HEK293T (cell line): Measurements from ENCODE around the gene NT5DC4.

Experiments used
- CTCF ChIA-PET: fragments of 350-600 bp; formaldehyde crosslinking; extraction: SDS; loops from one replicate; lab custom pipeline; 2021; ENCODE audit warnings: antibody characterized with exemption, inconsistent platforms; lab: Yijun Ruan, JAX
- POLR2A ChIA-PET: fragments of 350-600 bp; formaldehyde crosslinking; extraction: SDS; loops from one replicate; lab custom pipeline; 2020; ENCODE audit warnings: antibody characterized with exemption, inconsistent platforms; lab: Yijun Ruan, JAX
- DNase-seq: peaks from one replicate; pipeline ENCODE4 v3.0.0; 2012; ENCODE audit warnings: mixed read lengths; ENCODE audit errors: extremely low spot score
- ARNT ChIP-seq: fragments of 450-650 bp; IDR thresholded peaks from 2 replicates; pipeline ENCODE4 v1.6.1; 2017; ENCODE audit warnings: mild to moderate bottlenecking
- BHLHE40 ChIP-seq: fragments of 450-650 bp; IDR thresholded peaks from 2 replicates; pipeline ENCODE4 v1.6.1; 2016; ENCODE audit warnings: mild to moderate bottlenecking, moderate library complexity, borderline replicate concordance
- CTBP1 ChIP-seq: fragments of 450-650 bp; IDR thresholded peaks from 2 replicates; pipeline ENCODE4 v1.6.1; 2016; ENCODE audit warnings: borderline replicate concordance
- ELF4 ChIP-seq: fragments of 450-650 bp; IDR thresholded peaks from 2 replicates; pipeline ENCODE4 v1.6.1; 2017; ENCODE audit warnings: antibody characterized with exemption
- FOXA1 ChIP-seq: fragments of 450-650 bp; IDR thresholded peaks from 2 replicates; pipeline ENCODE4 v1.6.1; 2016; ENCODE audit warnings: mild to moderate bottlenecking
- FOXK2 ChIP-seq: fragments of 450-650 bp; IDR thresholded peaks from 2 replicates; pipeline ENCODE4 v1.6.1; 2016; ENCODE audit warnings: mild to moderate bottlenecking
- FOXM1 ChIP-seq: fragments of 450-650 bp; IDR thresholded peaks from 2 replicates; pipeline ENCODE4 v1.6.1; 2017; ENCODE audit warnings: mild to moderate bottlenecking, borderline replicate concordance
- HDGF ChIP-seq: fragments of 450-650 bp; IDR thresholded peaks from 2 replicates; pipeline ENCODE4 v1.6.1; 2017; ENCODE audit warnings: antibody characterized with exemption, borderline replicate concordance
- L3MBTL2 ChIP-seq: fragments of 450-650 bp; conservative IDR thresholded peaks from 2 replicates; pipeline ENCODE4 v1.6.1; 2016; ENCODE audit warnings: mild to moderate bottlenecking
- LEF1 ChIP-seq: fragments of 450-650 bp; IDR thresholded peaks from 2 replicates; pipeline ENCODE4 v1.6.1; 2017; ENCODE audit warnings: mild to moderate bottlenecking, borderline replicate concordance
- NFRKB ChIP-seq: fragments of 450-650 bp; IDR thresholded peaks from 2 replicates; pipeline ENCODE4 v1.6.1; 2016; ENCODE audit warnings: mild to moderate bottlenecking, moderate library complexity
- PKNOX1 ChIP-seq: fragments of 450-650 bp; IDR thresholded peaks from 2 replicates; pipeline ENCODE4 v1.6.1; 2016
- SP1 ChIP-seq: fragments of 450-650 bp; IDR thresholded peaks from 2 replicates; pipeline ENCODE4 v1.6.1; 2017
- SUZ12 ChIP-seq: fragments of 450-650 bp; IDR thresholded peaks from 2 replicates; pipeline ENCODE4 v1.6.1; 2016; ENCODE audit warnings: mild to moderate bottlenecking
- TARDBP ChIP-seq: fragments of 450-650 bp; IDR thresholded peaks from 2 replicates; pipeline ENCODE4 v1.6.1; 2016
- ZNF384 ChIP-seq: fragments of 450-650 bp; IDR thresholded peaks from 2 replicates; pipeline ENCODE4 v1.6.1; 2016

The NT5DC4 gene

GRCh38 chr2:112758711-112759110 is 37.9 kb downstream of the NT5DC4 start:
- ChIA-PET POLR2A (no interaction called here), CTCF (interaction anchor here (0.6 kb wide), 1 partner anchor 10 kb away, joined by 5 read pairs; no protein-coding TSS in a partner anchor)
- TF ChIP-seq NFRKB (no peak), ELF4 (no peak), FOXK2 (no peak), PKNOX1 (no peak), L3MBTL2 (no peak), HDGF (no peak), ZNF384 (no peak), FOXM1 (no peak), BHLHE40 (no peak), FOXA1 (no peak), ARNT (no peak), LEF1 (no peak), SP1 (no peak), SUZ12 (no peak), CTBP1 (no peak), TARDBP (no peak)
- DNase-seq, result no peak

DNA sequence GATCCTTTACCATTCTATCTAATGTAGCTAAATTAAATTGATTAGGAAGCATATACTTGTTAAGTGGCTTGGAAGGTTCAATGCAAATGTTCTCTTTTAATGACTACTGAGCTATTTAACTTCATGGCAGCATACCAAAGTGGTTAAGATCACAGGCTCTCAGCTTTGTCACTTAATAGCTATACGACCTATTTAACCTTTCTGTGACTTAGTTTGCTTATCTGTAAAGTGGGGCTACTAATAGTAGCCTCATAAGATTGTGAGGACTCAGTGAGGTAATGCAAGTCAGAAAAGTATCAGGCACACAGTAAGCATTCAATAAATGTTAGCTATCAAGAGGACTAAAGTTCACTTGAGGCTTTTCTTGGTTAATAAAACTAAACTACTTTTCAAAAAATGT is 39.3 kb downstream of the NT5DC4 start:
- POLR2A ChIA-PET, result no interaction called here
- CTCF ChIA-PET, result interaction anchor here (1.4 kb wide), 1 partner anchor 11 kb away, joined by 4 read pairs; no protein-coding TSS in a partner anchor
- DNase-seq, result no peak
- TF ChIP-seq PKNOX1 (no peak), FOXK2 (no peak), ZNF384 (no peak), ELF4 (no peak), NFRKB (no peak), FOXM1 (no peak), SP1 (no peak), TARDBP (no peak), L3MBTL2 (no peak), LEF1 (no peak), FOXA1 (no peak)

DNA sequence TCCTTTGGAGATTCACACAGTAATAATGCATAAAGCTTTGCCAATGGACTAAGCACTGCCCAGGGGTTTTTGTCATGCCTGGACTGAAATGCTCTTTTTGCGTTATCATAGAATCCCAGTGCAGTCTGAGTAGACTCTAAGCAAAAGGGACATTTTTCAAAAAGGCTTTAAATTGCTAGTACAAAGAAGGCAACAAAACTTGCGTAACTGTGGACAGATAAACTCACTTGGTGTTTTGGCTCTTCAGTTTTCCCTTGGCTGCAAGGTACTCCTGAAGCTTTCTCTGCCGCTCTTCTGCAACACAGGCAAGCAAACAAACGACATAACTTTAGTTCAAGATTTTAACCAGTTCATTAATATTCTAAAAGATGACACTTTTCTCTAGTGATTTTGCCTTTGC is 41.5 kb downstream of the NT5DC4 start:
- ChIA-PET POLR2A (no interaction called here), CTCF (interaction anchor here (0.7 kb wide), 1 partner anchor 13 kb away, joined by 3 read pairs; no protein-coding TSS in a partner anchor)
- no peak for DNase-seq
- TF ChIP-seq NFRKB, result no peak
- TF ChIP-seq FOXA1, result no peak
- no peak for TF ChIP-seq SP1
- TF ChIP-seq ZNF384, result no peak
- TF ChIP-seq LEF1, result no peak
- TF ChIP-seq TARDBP, result no peak
- no peak for TF ChIP-seq L3MBTL2
- TF ChIP-seq FOXK2, result no peak
- no peak for TF ChIP-seq PKNOX1
- TF ChIP-seq FOXM1, result no peak
- no peak for TF ChIP-seq ARNT
- TF ChIP-seq ELF4, result no peak
- no peak for TF ChIP-seq CTBP1
- no peak for TF ChIP-seq SUZ12

DNA sequence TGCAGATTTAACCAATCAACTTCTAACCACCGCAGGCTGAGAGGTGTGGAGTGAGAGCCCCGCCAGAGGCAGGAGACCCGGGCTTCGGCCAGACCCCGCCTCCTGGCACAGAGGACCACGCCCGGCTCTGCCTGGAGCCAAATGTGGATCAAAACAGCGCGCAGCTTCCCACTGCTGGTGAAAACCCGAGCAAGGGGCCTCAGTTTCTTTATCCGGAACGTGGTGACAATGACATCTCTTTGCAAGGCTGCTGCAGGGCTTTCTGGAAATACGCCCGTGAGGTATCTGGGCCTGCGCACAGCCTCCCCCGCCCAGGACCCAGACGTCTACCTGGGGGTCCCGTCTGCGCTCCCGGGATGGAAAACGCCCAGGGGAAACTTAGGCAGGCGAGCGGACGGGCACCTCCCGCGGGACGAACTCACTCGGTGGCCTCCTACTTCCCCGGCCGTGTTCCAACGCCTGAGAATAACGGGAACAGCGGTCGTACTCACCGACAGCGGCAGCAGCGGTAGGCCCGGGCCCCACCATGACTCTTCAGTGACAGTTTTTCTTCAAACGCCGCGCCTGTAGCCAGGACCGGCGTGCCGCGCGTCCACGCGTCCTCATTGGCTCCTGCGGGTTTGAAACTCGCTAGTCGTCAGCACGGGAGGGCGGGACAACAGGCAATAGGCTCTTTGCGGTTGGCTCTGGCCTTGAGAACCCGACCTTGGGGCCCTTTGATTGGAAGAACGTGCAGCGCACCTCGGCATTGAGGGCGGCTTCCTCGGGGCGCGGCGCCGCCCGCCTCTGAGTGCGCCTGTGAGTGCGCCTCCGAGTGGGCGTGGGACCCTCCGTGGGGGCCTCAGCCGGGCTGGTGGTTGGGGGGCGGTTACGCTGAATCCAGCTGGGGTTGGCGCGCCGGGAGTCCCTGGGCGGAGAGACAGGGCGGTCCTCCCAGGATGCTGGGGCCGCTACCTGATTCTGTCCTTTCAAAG is 43.5 kb downstream of the NT5DC4 start, which contains the start of gene CKAP2L:
Gene CKAP2L (minus strand): TSS at position 539 of the 974 bp plus-strand sequence. CDS start 11 bp downstream, at position 528.
- TF ChIP-seq LEF1 (no peak), ARNT (no peak), L3MBTL2 (peak; percentile 68), HDGF (no peak), FOXM1 (peak; percentile 99), PKNOX1 (peak; percentile 52; the same call in 1 of the 2 replicates), BHLHE40 (no peak), ELF4 (no peak), SP1 (no peak)
- ChIA-PET CTCF (interaction anchor here (0.7 to 1.1 kb wide), 3 partner anchors 15 to 121 kb away, joined by 3 to 4 read pairs (median 3); no protein-coding TSS in a partner anchor), POLR2A (interaction anchor here (0.6 to 1.3 kb wide), 2 partner anchors 106 to 182 kb away, joined by 3 read pairs; no protein-coding TSS in a partner anchor)
- peak; percentile 94 for DNase-seq

DNA sequence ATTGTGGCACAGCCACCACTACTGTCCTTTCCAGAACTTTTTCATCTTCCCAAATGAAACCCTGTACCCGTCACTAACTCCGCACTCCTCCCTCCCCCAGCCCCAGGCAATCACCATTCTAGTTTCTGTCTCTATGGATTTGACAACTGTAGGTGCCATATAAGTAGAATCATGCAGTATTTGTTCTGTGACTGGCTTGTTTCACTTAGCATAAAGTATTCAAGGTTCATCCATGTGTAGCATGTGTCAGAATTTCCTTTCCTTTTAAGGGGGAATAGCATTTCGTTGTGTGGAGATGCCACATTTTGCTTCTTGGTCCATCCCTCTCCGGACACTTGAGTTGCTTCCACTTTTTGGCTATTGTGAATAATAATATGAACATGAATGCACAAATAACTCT is 44.4 kb downstream of the NT5DC4 start:
- ChIA-PET POLR2A (interaction anchor here (1.3 kb wide), 1 partner anchor 105 kb away, joined by 3 read pairs; no protein-coding TSS in a partner anchor), CTCF (interaction anchor here (0.7 kb wide), 1 partner anchor 120 kb away, joined by 3 read pairs; no protein-coding TSS in a partner anchor)
- DNase-seq, result no peak
- TF ChIP-seq LEF1, result no peak
- TF ChIP-seq FOXA1, result no peak
